AG20443 (cell line): Measurements from ENCODE around the gene PCSK7.
A peak's percentile ranks its signal among the peaks of the same experiment; 100 is the strongest.

Source experiments
- DNase-seq: peaks from one replicate; pipeline ENCODE4 v3.0.0; 2012; ENCODE audit warnings: low spot score, mixed read lengths

Gene PCSK7

DNA sequence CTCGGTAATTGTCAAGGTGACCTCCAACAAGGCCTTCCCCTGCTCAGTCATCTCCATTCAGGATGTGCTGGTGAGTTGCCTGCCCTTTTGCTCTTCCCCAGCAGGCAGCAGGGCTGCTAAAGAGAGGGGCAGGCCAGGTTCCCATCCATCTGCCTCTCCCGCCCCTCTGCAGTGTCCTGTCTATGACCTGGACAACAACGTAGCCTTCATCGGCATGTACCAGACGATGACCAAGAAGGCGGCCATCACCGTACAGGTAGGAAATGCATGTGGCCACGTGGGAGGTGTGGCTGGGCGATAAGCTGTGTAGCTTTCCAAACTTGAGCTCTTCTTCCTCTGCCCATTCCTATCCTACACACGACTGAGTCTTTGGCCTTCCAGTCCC is 49.3 kb downstream of the PCSK7 start:
- DNase-seq = no peak

DNA sequence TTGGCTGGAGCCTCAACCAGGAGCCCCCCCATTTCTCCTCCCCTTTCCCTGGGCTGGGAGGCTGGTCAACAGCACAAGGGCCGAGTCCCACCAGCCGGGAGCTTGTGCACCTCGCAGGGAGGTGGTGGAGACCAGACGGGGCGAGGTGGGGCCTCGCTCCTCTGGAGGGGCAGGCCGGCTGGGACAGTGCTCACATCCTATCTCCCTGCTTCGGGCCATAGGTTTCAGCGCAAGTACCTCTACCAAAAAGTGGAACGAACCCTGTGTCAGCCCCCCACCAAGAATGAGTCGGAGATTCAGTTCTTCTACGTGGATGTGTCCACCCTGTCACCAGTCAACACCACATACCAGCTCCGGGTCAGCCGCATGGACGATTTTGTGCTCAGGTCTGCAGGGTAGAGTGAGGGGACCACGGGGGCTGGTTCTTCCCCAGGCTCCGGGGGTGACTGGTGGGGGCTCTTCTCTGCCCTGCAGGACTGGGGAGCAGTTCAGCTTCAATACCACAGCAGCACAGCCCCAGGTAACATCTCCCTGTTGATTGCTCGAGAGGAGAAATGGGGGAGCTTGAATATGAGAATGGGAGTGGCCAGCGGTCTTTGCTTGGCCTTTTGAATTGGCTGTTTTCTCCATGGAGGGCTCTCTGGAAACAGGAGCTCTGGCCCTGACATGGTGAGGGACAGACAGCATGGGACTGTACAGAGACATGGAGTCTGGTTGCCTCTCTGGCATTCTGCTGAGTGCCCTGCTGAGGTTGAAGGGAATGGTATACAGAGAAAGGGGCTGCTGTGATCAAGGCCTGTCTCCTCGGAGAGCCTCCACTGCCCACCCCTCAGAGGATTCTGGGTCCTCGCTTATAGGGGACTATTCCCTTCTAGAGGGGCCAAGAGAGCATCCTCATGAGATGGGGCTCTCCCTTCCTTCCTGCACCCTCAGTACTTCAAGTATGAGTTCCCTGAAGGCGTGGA is 50.0 kb downstream of the PCSK7 start:
- DNase-seq = no peak

DNA sequence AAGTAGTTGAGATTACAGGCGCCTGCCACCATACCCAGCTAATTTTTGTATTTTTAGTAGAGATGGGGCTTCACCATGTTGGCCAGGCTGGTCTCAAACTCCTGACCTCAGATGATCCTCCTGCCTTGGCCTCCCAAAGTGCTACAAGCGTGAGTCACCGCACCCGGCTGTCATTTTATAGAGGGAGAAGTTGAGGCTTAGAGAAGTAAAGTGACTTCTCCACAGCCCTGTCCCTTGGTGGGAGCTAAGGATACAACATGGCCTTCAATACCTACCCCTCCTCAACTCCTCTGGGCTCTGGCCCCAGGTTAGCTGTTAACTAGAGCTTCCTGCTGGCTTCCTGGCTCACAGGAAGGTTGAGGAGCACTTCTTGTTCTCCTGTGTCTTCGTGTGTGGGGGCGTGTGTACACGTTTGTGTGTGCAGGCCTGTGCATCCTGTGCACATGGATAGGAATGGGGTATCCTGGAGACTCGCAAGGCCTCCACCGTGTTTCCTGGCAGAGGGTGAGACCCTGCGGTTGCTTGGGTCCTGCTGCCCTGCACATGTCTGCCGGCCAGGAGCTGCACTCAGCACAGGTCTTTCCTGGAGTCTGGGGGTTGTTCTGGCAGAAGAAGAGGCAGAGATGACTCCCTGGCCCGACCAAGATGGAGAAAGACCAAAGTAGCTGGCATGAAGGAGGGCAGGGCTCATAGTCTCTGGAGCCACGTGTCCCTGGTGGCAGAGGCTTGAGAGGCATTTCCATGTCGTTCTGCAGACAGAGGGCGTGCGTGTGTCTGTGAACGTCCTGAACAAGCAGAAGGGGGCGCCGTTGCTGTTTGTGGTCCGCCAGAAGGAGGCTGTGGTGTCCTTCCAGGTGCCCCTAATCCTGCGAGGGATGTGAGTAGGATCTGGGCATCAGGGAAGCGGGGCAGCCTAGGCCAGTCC is 51.0 kb downstream of the PCSK7 start:
- DNase-seq = peak; percentile 81

DNA sequence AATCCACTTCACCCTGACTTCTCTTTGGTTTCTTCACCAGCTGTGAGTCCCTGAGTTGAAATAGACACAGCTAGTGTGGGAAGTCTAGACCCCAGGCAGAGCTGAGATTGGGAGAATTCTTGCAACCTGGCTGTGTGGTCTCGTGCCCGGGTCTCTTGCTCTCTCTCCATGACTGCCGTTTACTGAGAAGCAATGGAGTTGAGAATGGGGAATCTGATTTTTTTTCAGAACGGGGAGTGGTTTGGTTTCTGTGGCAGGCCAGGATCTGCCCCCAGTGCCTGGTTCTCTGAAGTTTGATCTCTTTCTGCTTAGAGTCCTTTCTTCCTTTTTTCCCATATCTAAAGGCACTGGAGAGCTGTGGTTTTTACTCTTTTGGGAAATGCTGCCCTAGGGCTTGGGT is 51.9 kb downstream of the PCSK7 start:
- peak; percentile 53 for DNase-seq

DNA sequence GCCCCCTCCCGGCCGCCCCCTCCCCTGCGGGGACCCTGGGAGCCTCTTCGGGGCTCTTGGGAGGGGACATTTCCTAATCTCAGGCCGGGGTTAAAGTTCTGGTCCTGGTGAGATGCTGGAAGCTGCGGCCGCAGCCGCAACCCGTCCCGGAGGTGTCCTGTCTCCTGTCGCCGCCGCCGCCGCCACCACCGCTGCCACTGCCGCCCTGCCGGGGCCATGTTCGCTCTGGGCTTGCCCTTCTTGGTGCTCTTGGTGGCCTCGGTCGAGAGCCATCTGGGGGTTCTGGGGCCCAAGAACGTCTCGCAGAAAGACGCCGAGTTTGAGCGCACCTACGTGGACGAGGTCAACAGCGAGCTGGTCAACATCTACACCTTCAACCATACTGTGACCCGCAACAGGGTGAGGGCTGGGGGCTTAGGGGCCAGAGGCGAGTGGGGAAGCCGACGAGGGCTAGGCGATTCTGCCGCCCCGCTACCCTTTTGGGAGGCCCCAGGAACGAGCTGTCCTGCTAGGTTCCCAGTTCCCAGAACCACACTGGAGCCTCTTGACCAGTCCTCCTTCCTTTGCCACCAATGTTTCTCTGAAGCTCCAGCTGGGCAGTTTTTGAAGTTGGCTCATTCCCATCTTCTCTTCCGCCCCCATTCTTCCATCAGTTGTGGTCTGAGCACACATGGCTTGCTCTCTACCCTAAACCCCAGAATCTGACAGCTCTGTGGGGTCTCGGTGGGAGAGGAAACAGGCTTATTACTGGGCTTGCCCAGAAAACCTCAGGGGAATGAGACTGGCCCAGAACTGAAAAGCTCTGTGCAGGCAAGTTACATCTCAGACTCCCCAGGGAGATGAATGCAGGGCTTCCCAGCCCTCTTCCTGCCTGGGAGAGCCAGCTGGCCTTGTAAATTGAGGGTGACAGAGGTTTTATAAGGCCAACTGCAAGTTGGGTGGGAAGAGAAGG is 52.5 kb downstream of the PCSK7 start:
- peak; percentile 52 for DNase-seq

DNA sequence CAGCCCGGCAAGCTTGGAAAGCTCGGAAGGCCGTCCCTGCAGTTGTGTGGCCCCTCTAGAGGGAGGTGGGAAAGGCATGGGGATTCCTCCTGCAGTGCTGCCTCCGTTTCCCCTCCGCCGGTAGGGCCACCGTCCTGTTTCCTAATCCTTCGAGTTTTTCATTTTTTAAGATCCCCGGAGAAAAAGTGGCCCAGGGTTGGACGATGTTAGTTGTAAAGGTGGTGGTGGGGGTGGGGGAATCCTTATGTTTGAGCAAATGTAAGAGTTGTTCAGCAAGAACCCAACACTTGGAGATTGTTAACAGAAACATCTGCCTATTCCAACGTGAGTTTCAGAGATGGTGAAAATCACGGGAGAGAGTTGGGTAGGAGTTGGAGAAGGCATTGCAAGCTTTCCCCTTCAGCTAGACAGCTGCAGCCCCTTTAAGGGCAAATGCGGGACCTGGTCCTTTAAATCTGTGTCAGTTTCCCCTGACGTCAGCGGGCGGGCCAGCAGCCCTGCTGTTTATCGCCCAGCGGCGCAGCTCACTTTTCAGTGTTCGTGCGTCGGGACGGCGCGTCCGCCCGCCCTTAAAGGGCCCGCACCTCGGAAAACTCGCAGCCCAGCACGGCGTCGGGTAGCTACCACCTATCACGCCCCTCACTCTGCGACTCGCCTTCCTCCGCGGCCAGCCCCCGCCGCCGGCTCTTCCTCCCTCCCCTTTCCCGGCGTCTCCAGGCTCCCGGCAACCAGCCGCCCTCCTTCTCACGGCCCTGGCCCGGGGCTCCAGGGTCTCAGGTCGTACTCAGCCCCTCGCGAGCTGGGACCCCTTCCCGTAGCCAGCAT is 53.5 kb downstream of the PCSK7 start, which contains the start of gene SIDT2:
TSS of gene SIDT2 (plus strand) at position 534 of the 825 bp plus-strand sequence. CDS start 521 bp downstream, outside the sequence.
- peak; percentile 95 for DNase-seq

DNA sequence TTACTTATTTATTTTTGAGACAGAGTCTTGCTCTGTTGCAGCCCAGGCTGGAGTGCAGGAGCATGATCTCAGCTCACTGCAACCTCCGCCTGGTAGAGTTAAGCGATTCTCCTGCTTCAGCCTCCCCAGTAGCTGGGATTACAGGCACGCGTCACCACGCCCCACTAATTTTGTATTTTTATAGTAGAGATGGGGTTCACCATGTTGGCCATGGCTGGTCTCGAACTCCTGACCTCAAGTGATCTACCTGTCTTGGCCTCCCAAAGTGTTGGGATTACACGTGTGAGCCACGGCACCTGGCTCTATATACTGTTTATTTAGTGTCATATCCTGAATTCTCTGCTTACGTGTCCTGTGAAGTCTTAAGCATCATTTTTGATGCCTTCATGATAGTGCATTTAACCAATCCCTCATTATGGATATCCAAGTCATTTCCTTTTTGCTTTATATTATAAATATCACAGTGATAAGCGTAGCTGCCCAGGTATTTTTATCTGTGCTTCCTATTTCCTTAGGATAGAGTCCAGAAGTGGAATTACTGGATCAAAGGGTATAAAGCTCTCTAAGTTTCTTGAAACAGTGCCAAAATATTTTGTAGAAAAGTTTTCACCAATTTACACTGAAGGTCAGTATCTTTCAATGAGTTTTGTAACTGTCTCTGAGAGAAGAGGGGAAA is 54.2 kb downstream of the PCSK7 start:
- DNase-seq = no peak

DNA sequence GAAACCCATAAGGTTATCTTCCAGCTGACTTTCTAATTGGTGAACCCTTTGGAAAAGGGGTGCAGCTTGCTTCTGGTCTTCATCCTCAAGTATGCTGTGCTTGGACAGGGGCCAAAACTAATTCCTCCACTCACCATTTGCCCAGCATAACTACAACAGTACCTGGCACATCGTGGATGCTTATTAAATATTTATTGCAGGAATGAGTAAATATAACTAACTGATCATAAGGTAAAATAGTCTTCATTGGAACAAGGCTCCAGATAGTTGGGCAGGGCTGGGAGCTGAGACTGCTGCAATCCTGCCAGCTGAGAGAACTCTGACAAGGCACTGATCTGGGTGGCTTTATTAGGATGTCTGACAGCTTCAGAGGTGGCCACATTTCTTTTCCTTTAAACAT is 55.7 kb downstream of the PCSK7 start:
- DNase-seq = no peak

DNA sequence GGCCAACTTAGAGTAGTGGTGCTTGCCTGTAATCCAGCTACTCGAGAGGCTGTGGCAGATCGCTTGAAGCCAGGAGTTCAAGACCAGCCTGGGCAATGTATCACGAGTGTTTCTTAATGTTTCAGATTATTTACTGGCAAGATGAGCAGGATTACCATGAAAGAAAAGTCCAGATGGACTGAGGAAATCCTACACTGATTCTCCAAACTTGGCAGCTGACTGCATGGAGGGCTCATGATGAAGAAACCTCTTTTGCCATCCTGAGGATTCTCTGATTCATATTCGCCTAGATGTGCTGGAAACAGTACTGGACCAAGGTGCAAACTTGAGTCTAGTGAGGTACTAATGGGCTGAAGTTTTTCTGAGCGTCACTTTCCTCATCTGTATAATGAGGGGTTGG is 56.1 kb downstream of the PCSK7 start:
- no peak for DNase-seq

DNA sequence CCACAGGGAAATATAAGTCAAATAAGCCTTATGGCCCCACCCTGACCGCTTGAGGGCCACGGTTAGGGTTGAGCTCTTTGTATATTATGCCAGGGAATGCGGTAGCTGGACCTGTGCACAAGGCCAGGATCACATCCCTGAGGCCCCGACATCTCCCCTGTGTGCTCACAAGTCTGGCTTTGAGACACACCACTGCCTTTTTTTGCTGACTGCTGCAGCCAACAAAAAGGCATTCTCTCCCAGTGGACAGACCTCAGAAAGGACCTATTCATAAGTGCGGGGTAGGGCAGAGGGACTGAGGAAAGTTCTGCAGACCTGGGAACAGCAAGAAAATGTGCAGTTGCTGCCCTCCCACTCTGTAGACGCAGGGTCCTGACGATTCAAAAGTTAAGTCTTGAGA is 56.8 kb downstream of the PCSK7 start:
- no peak for DNase-seq

DNA sequence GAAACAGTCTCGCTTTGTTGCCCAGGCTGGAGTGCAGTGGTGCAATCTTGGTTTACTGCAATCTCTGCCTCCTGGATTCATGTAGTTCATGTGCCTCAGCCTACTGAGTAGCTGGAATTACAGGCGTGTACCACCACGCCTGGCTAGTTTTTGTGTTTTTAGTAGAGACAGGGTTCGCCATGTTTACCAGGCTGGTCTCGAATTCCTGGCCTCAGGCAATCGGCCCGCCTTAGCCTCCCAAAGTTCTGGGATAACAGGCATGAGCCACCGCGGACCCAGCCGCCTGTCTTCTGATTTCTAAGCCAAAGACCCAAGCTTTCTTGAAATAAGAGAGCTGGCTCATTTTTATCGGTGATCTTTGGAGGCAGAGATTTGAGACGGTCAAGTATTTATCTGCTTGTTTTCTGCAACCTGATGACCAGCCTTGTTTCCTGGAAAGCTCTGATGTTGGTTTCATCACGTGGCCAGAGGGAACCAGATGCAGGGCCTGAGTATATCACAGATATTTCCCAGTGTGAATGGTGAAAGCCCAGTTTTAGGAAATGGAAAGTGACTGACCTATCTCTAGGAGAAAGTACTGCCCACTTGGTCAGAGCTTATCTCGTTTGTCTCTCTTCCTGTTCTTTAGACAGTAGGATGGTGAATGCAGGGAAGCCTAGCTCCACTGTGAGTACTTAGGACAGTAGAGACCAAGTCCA is 59.0 kb downstream of the PCSK7 start:
- DNase-seq = no peak

DNA sequence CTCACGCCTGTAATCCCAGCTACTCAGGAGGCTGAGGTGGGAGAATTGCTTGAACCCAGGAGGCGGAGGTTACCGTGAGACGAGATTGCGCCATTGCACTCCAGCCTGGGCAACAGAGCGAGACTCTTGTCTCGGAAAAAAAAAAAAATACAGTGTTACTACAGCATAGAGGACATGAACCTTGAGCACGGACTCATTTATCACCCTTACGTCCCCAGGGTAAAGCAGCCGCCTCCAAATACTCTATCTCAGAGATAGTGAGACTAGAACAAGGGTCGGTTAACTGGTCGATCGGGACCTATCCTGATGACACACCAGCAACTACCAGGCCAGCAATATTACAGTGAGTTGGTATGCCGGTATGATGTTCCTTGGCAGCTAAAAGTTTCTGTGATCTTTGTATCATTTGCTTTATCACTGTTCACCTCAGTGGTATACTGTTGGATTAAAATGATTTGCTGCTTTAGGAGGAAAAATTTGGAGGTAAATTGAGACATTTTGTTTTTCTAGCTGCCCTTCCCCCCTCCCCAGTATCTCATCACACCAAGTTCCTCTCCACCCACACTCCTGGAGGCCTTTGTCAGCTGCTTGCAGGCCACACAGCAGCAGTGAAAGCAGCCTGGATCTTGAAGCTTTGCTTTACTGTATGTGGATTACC is 60.3 kb downstream of the PCSK7 start:
- no peak for DNase-seq

DNA sequence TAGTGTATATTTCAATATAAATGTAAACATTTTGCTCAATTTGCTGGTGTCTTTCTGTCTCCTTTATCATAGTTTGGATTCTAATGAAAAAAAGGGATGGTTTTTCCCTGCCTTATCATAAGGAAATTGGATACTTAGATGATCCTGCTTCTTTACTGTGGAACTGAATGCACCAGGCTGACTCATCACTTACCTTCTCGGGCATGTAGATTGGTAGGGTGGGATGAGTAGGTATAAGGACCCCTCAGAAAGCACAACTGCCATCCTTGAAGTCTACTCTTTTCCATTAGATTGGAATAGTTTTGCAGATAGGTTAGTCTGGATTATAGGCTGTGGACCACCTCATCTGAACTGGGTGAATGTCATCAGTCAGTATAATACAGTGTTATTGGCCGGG is 60.9 kb downstream of the PCSK7 start:
- no peak for DNase-seq

DNA sequence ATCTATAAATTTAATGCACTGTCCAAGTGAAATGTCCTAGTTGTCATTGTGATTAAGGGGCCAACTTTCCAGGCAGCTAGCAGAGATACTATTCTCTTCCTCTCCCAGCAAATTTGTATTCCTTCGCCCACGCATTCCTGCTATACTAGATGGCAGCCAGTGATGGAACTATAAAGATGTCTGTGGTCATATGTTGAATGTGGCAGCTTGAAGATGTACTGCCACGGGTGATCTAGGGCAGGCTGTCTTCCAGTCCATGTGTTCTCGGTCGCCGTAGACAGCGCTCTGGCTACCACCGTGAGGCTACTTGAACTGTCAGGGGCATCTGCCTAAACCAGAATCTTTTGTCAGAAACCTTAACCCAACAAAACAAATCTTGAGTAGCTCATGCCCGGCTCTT is 61.7 kb downstream of the PCSK7 start:
- DNase-seq = no peak

DNA sequence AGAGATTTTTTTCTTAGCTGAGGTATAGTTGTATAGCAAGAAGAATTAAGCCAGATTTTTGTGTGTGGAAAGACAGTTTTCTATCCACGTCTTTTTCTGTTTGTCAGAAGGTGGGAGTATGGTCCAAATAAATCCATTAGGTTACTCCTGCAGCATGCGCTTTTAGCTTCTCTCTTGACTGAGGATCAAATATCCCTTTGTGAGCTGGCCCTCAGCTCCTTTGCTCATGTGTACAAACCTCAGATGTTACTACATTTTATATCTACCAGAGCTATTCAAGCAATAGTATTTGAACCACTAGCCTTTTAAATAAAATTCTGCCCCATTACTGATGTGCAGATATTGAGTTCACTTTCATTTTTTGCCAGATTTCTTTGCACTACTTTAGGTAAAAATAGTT is 62.1 kb downstream of the PCSK7 start:
- DNase-seq = no peak

DNA sequence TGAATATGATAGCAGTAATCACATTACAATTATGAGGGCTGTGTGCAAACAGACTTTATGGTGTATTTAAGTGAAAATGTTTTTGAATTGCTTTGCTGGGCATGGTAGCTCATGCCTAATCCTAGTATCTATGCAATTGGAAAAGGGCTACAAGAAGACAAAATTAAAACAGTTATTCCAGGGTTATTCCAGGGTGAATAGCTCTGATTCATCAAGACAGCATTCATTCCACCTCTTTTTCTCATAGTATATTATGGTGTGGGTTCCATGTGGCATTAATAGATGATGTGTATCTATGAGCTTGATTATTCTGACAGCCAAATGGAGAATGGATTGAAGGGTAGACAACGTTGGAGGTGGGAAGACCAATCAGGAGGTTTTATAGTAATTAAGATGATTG is 65.4 kb downstream of the PCSK7 start:
- no peak for DNase-seq

DNA sequence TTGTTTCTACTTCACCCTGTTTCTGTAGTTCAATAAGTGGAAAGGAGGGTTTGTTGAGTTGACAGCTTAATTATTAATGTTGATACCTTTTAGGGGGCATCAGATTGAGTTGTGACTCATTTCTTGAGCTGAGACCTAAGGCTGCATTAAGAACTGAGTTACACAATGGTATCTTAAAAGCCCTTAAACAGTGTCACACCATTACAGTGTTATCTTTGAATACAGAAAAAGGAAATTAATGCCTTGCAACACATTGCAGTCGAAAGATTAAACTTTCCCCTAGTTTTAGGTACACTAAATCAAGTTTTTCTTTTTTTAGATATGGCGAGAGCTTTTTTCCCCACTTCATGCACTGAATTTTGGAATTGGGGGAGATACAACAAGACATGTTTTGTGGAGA is 71.0 kb downstream of the PCSK7 start:
- DNase-seq = no peak

DNA sequence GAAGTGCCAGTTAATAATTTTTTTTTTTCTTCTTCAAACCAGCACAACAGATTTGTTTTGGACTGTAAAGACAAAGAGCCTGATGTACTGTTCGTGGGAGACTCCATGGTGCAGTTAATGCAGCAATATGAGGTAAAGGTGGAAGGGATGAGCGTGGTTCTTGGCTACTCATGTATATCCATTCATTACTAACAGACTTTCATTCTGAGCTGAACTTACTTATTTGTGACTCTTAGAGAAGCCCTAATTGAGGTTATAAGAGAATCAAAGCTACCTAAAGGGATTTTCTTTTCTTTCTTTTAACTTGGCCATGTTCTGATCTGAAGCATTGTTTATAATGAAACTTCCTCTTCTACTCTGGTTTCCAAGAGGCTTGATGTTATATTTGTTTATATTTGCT is 72.0 kb downstream of the PCSK7 start:
- DNase-seq = no peak

DNA sequence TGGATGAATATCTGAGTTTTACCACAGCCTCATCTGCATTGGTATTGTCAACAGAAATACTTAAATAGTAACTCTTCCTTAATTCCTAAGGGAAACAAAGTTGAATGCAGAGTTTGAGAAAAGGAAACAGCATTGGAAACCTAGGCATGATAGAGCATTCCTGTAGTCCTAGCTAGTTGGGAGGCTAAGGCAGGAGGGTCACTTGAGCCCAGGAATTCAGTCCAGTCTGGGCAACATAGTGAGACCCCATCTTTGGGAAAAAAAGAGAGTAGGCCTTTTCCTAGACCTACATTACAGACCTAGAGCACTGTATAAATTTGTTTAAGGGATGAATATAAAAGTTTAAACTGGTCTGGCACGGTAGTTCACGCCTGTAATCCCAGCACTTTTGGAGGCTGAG is 74.4 kb downstream of the PCSK7 start:
- no peak for DNase-seq
